Ovary (tissue), 9 donors: ENCODE results near the gene RAB33A. TPM values are rescaled to one million over a fixed set of nuclear protein-coding genes. Genes with fewer than 3 reads are reported as not detected.

Experiments
- DNase-seq, 5 donors: peaks; one replicate each; pipeline ENCODE4 v3.0.0-alpha.2; 2019 to 2020
- H3K27ac ChIP-seq, 2 donors: fragments of 200-600 bp; one replicate each; pipeline versions ENCODE4 v1.5.1 to v1.8.0; 2019 to 2022
- H3K27me3 ChIP-seq: fragments of 200-600 bp; one replicate; pipeline ENCODE4 v1.8.0; 2022
- H3K36me3 ChIP-seq: fragments of 200-600 bp; sonication (generic); one replicate; pipeline ENCODE4 v1.5.1; 2019
- H3K4me1 ChIP-seq: one replicate; pipeline ENCODE4 v1.8.1; 2013; ENCODE audit warnings: mild to moderate bottlenecking, moderate library complexity; ENCODE audit not compliant: insufficient read depth
- H3K4me3 ChIP-seq: fragments of 200-600 bp; sonication (generic); one replicate; pipeline ENCODE4 v1.5.1; 2017
- H3K9me3 ChIP-seq, 2 donors: fragments of 200-600 bp in 1 of 2; sonication (generic) in 1 of 2; one replicate each; pipeline versions ENCODE4 v1.5.1 to v1.8.1; 2013 to 2019; ENCODE audit warnings: mild to moderate bottlenecking in 1 of 2, moderate library complexity in 1 of 2
- CTCF ChIP-seq, 3 donors: fragments of 450-650 bp in 2 of 3; fragments of 200-600 bp in 1 of 3; IDR thresholded peaks; one replicate each; pipeline versions ENCODE4 v1.5.1 to v1.8.0; 2016 to 2022; ENCODE audit warnings: antibody characterized with exemption in 3 of 3, mild to moderate bottlenecking in 1 of 3
- EP300 ChIP-seq: sonication (generic); formaldehyde crosslinking; IDR thresholded peaks from one replicate; pipeline ENCODE4 v1.6.1; 2017; ENCODE audit warnings: antibody characterized with exemption
- POLR2A ChIP-seq: fragments of 450-650 bp; IDR thresholded peaks from one replicate; pipeline ENCODE4 v1.6.1; 2017; ENCODE audit warnings: antibody characterized with exemption, mild to moderate bottlenecking, moderate library complexity
- WGBS, 3 donors: extraction: QIAGEN DNeasy Blood & Tissue Kit in 1 of 3; methylation state at CpG; one replicate each; pipeline versions ENCODE4 v1.1.5 to v1.1.7; 2013 to 2017; 5-methylcytosine and 5-hydroxymethylcytosine counted together
- intact Hi-C, 4 donors: fragments of 100-400 bp; cut with DNase I; formaldehyde crosslinking; loops; one replicate each; pipeline versions ENCODE4 v1.11.0 to v1.15.1; 2022 to 2023
- polyA plus RNA-seq, 2 donors: library from polyadenylated mRNA; stranded (reverse); fragments of 200-250 nt in 1 of 2; fragments of 350-450 nt in 1 of 2; fragmentation: Illumina TruSeq in 1 of 2; extraction: RNeasy Lipid Tissue Mini Kit (QIAGEN cat#74804) in 1 of 2; gene quantifications; one replicate each; pipeline ENCODE4 v1.2.3, GENCODE V29; 2013 to 2014
- total RNA-seq, 7 donors: library from RNA; depleted of rRNA in 2 of 7; stranded (reverse); fragments of >200 nt in 2 of 7; fragmentation: NEBNext Ultra II Directional in 3 of 7; extraction: Animal tissue kit (Norgen Biotek cat#: 25700) in 3 of 7; gene quantifications; one replicate each; pipeline versions ENCODE4 v1.1.0 to v1.2.4, GENCODE V29; 2016 to 2023
- donor health status: DM: no; HTN: no; CAD: no; lungs with moderate emphysema.
- donor health status: DM: no; HTN: no; CAD: no.
- donor health status: Bipolar disorder and iron deficiency.
- donor health status: DM: yes; HTN: yes; CAD: no.
- donor health status: DM: no; HTN: no; CAD: no.
- donor health status: DM: yes; HTN: yes; CAD: no.

RAB33A gene
- total and polyA plus RNA-seq, 9 donors, result 0.24 to 3.3 (median 1.8) TPM

DNA sequence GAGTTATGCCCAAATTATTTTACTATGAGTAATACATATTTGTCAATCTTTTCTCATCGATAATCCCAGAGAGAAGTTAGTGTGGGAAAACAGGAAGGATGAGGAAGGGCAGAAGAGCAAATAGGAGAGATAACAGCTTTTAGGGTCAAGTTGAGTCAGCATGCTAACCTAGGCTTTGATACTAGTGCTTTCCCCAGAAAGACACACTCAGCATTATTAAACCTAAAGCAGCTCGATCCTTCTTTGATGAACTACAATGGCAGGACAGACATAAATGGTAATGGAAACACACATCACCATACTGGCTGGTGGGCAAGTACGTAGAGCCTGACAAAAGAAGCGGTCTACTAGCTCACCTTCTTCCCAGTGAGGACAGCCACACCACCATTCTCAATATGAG, 26.6 kb upstream of the RAB33A start:
- intact Hi-C loops, result no loop called here
- 84 to 86% (median 86%) methylated on average over 4 of the region's 4 CpGs for WGBS, 3 donors
- DNase-seq, result no peak
- Histone ChIP-seq H3K27ac (no peak overlapping the region), H3K4me1 (no peaks in the 10 kb centered on the region), H3K36me3 (no peaks in the 10 kb centered on the region), H3K27me3 (no peaks in the 10 kb centered on the region), H3K4me3 (no peak overlapping the region), H3K9me3 (no peaks in the 10 kb centered on the region)
- TF ChIP-seq CTCF (IDR thresholded peaks at IDR 0.05), result no peak
- TF ChIP-seq POLR2A, result no peak
- no peak for TF ChIP-seq EP300

GRCh38 chrX:130147631-130148030, 24.1 kb upstream of the RAB33A start:
- intact Hi-C loops, result no loop called here
- TF ChIP-seq POLR2A (no peak), CTCF (IDR thresholded peaks at IDR 0.05) (no peak), EP300 (no peak)
- Histone ChIP-seq H3K9me3 (no peaks in the 10 kb centered on the region), H3K4me3 (no peak overlapping the region), H3K27ac (no peak overlapping the region), H3K27me3 (no peaks in the 10 kb centered on the region), H3K36me3 (no peaks in the 10 kb centered on the region), H3K4me1 (no peaks in the 10 kb centered on the region)
- no peak for DNase-seq
- WGBS, 3 donors, result 74 to 89% (median 76%) methylated on average over 5 of the region's 5 CpGs

GRCh38 chrX:130155564-130155963, 16.2 kb upstream of the RAB33A start:
- H3K36me3 ChIP-seq, result no peaks in the 10 kb centered on the region
- no peak for TF ChIP-seq POLR2A
- no peak overlapping the region for H3K27ac ChIP-seq
- H3K27me3 ChIP-seq, result no peaks in the 10 kb centered on the region
- H3K4me3 ChIP-seq, result no peak overlapping the region
- no peak for DNase-seq
- no peaks in the 10 kb centered on the region for H3K4me1 ChIP-seq
- intact Hi-C loops, result no loop called here
- 46 to 55% (median 49%) methylated on average over 2 of the region's 2 CpGs for whole genome bisulfite sequencing, 3 donors
- no peaks in the 10 kb centered on the region for H3K9me3 ChIP-seq

GRCh38 chrX:130158311-130158710, 13.5 kb upstream of the RAB33A start:
- TF ChIP-seq POLR2A (no peak), CTCF (IDR thresholded peaks at IDR 0.05) (no peak), EP300 (no peak)
- Histone ChIP-seq H3K36me3 (no peaks in the 10 kb centered on the region), H3K9me3 (no peaks in the 10 kb centered on the region), H3K4me1 (no peaks in the 10 kb centered on the region), H3K4me3 (no peak overlapping the region), H3K27ac (no peak overlapping the region), H3K27me3 (no peaks in the 10 kb centered on the region)
- intact Hi-C loops, result no loop called here
- no peak for DNase-seq
- 59 to 69% (median 67%) methylated on average over 2 of the region's 2 CpGs for WGBS, 3 donors

DNA sequence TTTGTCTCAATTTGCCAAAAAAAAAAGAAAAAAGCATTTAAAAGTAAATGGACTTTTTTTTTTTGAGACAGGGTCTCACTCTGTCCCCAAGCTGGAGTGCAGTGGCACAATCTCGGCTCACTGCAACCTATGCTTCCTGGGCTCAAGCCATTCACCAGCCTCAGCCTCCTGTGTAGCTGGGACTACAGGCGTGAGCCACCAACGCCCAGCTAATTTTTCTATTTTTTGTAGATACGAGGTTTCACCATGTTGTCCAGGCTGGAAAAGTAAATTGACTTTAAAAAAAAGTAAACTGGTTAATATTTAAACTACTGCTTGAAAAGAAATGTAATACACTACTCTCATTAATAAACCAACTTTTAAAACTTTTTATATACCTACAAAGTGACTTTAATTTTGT, 12.0 kb upstream of the RAB33A start:
- intact Hi-C loops, result no loop called here
- 63 to 81% (median 71%) methylated on average over 4 of the region's 4 CpGs for WGBS, 3 donors

More for the DNA sequence above, 12.0 kb upstream of the RAB33A start:
- Histone ChIP-seq H3K4me3 (no peak overlapping the region), H3K9me3 (no peaks in the 10 kb centered on the region), H3K36me3 (no peaks in the 10 kb centered on the region), H3K27me3 (no peaks in the 10 kb centered on the region), H3K4me1 (peaks cover 2% of the 10 kb centered on the region), H3K27ac (no peak overlapping the region)
- no peak for TF ChIP-seq POLR2A
- no peak for TF ChIP-seq CTCF (IDR thresholded peaks at IDR 0.05)
- no peak for TF ChIP-seq EP300
- DNase-seq, result no peak
